HG02571 (cell line): ENCODE data around the gene LHFPL3.
"Not testable (repeated sequence)": the region's sequence is repeated elsewhere in the genome, so short reads cannot be mapped to it uniquely, and the experiment has no call there.

Experiments used
- ATAC-seq: cut with Tn5 transposase; IDR thresholded peaks from one replicate; pipeline ENCODE4 v1.9.1; 2021; ENCODE audit warnings: mild to moderate bottlenecking, moderate library complexity; ENCODE audit not compliant: unreplicated experiment

LHFPL3 gene

DNA sequence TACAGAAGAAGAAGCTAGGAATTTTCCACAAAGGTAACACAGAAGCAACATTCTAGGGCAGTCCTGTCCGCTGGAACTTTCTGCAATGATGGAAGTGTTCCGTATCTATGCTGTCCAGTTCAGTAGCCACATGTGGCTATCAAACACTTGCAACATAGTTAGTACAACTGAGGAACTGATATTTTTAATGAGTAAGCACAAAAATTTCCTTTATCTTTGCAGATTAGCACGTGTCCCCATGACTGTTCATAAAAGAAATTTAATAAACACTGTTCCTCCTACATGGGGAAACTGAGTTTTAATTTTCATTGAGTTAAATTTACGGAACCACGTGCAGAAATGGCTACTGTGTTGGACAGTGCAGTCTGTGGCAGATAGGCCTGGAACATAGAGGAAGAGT, 349.2 kb downstream of the LHFPL3 start:
- no peak for ATAC-seq

DNA sequence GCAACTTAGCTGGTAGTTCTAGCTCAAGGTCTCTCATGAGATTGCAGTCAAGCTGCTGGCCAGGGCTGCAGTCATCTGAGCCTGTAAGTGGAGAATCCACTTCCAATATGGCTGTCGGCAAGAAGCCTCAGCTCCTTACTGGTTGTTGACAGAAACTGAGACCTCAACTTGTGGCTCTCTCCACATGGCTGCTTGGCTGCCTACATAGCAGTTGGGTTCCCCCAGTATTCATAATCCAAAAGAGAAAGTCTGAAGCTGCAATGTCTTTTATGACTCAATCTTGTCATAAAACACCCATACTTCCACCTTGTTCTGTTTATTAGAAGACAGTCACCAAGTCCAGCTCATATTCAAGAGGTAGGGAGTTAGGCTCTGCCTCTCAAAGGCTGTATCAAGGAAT, 350.7 kb downstream of the LHFPL3 start:
- ATAC-seq = no peak

DNA sequence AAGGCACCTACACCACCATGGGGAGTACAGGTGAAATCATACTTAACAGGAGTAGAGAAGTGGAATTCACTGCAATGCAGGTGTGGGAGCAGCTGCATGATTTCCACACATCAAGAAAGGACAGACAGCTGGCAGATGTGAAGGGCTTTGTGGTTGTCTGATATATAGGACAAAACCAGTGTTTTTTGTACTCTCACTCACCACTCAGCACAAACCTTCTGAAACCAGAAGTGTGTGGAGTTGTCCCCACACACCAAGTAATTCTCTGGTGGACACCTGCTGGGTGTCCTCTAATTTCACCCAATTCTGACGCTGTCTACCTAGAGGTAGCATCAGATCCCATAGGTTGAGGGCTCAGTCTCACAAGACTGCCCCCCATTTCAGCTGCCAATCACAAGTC, 357.9 kb downstream of the LHFPL3 start:
- ATAC-seq = no peak

DNA sequence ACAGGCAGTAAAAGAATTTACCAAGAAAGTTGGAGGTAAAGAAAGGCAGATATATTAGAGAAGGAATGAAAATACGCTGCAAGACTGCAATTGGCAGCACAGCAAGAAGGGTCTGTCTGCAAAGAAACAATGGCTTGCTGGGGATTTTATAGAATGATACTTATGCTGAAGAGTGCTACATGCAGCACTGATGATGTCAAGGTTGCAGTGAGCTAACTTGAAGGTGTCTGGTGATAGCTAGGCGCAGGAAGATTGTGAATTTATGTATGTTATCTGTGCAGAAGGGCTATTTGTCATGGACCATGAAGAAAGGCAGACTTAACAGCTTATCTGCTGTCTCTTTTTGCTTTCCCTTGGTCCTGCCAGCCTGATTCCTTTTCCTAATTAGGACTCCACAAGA, 366.3 kb downstream of the LHFPL3 start:
- no peak for ATAC-seq

DNA sequence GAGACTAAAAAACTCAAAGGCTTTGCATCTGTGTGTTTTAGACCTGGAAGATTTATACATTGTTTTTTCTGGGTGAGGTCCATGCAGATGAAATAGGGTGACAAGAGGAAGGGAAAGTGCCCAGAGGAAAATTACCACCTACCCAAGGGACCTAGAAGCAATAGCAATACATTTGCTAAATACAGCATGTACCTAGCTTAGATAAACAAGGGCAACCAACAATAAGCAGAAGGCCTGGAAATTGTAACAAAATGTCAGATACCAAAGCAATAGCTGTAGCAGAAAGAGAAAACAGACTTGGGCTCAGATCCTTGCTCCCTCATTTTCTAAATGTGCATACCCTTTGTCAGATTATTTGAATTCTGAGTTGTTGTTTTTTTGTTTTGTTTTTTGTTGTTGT, 367.2 kb downstream of the LHFPL3 start:
- ATAC-seq = no peak

DNA sequence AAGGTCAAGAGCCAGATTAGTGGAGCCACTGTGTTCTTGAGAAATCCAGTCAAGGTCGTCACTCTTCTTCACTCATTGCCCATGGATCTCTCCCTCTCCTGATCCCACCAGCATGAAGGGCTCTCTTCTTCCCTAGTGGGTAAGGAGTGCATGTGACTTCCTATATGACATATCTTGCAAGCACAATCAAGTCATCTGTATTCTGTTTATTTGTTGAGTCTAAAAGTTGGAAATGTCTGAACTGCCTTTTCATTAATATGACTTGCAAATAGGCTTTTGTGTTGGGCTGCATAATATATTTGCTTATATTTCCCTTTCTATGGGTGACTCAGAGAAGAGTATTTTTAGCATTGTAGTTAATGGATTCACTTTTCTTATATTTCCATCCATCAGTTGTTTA, 371.9 kb downstream of the LHFPL3 start:
- no peak for ATAC-seq

DNA sequence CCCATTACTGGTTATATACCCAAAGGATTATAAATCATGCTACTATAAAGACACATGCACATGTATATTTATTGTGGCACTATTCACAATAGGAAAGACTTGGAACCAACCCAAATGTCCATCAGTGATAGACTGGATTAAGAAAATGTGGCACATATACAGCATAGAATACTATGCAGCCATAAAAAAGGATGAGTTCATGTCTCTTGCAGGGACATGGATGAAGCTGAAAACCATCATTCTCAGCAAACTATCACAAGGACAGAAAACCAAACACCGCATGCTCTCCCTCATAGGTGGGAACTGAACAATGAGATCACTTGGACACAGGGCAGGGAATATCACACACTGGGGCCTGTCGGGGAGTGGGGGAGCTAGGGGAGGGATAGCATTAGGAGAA, 392.6 kb downstream of the LHFPL3 start:
- not testable (repeated sequence) for ATAC-seq

DNA sequence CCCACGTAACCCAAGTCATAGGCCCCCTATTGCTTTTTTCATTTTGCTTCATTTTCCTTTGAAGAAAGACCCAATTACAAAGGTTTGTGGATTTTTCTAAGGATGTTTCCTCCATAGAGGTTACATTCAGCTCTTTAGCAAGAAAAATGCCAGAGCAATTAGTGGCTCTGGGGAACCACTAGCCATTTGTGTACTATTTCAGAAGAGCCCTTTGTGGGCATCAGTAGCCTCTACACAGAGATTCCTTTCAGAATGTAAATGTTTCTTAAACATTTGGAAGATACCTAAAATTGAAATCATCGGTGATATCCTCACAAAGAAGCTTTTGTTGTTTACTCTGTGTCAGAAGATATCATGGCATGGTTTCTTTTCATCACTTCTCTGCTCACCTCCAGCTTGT, 394.6 kb downstream of the LHFPL3 start:
- no peak for ATAC-seq

DNA sequence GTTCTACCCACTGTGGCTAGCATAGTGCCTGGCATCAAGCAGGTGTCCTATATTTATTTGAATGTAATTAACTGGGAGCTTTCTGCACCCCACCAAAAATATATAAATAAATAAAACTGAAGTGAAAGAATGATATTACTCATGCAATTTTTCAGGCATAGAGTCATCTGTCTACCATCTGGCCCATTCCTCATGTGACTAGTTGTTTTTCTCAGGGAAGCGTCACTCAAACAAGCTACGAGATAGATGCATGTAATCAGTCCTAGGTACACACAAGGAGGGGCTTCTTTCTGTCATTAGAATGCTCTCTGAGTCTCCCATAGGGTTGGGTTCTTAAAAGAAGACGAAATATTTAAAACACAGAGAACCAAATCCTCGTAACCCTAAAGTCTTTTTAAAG, 430.1 kb downstream of the LHFPL3 start:
- ATAC-seq = no peak

DNA sequence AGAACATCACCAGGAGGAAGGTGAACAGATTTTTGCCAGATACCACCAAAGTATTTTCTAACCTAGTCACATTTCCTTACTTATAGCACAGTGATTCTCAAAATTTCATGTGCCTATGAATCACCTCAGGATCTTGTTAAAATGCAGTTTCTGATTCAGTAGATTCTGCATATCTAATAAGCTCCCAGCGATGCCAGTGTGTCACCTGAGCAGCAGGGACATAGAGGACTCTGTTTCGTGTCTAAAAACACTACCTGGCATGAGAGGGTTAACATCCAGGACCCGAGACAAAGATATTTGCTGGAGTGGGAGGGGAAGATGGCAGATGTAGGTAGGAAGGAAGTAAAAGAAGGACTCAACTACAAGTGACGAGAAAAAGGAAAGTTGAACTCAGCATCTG, 433.5 kb downstream of the LHFPL3 start:
- ATAC-seq = no peak

DNA sequence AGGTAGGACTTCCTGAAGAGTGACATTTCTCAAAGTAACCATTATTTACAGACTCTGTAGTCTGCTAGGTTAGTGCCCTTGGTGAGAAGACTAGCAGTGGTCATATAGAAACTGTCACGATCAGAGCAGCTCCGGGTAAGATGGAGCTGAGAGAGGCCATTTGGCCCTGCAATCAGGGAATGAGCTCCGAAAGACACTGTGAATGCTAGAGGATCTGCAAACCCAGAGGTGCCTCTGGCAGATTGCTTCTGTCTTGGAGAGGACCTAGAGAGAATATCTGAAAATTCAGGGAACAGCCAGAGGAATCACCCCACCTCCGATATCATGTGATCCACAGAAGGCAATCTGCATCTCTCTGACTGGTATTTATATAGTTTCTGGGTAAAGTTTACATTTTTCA, 438.7 kb downstream of the LHFPL3 start:
- no peak for ATAC-seq

DNA sequence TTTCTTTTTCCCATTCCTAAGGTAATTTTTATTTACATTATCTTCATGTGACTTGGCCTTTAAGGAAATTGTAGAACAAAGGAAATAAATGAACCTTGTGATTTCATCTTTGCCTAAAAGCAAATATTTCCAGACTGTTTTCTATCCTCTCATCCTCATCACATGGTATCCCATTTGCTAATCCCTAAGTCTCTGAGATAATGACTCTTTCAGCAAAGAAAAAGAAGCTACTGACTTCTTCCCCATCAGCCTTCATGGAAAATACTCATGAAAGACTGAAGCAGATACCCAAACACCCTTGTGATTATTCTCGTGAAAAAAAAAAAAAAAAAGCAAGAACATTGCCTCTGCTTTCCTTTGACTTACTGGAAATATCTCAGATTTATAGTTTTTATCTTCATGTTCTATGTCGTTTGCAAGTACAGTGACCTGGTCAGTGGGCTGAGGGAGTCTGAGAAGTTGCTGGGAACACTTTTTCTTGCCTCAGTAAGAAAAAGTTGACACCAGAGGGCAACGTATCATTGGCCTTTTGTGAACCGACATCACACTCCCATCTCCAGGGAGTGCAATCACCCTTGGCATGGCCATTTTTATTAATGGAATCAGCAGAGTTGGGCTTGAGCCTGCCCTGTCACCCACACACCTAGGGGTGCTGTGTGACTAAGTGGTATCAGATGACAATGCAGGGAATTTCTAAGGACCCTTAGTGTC, 439.6 kb downstream of the LHFPL3 start:
- ATAC-seq = no peak

DNA sequence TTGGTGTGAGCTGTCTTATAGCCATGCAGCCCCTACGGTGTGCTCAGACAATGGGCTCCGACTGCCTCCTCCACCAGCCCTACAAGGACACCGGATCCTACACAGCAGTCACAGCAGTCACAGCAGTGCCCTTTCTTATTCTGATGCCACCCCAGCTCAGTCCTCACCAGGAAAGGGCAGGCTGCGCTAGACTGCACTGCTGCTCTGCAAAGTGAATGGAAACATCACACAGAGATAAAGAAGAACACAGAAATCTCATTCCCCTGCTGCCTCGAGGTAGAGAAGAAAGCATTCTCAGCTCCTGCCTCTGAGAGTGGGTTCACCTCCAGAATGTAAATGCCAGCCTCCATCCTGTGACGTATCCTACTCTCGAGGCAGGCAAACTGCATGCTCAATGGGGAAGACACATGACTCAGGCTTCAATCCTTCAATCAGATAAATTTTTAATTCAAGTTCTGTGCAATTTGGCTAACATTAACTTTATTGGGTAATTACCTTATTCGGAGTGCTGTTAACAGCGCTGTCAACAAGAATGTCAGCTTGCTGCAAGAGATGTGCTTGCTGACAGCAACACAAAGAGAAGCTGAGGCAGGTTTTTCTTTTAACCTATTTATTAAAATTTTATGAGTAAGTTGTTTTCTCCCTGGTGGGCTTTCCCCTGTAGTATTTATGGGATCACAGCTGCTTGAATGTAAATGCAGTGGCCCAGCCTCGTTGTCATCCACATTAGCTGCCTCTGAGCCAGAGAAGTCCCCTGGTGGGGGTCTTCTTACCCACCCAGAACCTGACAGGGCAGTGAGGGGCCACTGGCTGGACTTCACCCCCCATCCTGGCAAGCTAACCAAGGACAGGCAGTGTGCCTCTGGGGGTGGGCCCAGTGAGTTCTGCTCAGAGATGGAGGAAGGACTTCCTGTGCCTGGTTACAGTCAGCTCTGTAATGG, 444.3 kb downstream of the LHFPL3 start:
- no peak for ATAC-seq

DNA sequence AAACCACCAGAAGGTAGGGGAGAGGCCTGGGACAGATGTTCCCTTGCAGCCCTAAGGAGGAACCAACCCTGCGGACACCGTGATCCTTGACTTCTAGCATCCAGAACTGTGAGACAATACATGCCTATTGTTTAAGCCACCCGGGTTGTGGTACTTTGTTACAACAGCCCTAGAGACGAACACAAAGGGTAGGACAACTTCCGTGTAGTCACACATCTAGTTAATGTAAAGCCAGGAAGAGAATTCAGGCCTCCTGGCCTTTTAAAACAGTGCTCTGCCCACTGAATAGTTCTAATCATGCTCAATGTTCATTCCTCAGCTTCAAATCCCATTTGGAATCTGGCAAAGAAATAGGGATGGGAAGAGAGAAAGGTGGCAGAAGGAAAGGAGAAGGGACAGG, 445.4 kb downstream of the LHFPL3 start:
- ATAC-seq = no peak

DNA sequence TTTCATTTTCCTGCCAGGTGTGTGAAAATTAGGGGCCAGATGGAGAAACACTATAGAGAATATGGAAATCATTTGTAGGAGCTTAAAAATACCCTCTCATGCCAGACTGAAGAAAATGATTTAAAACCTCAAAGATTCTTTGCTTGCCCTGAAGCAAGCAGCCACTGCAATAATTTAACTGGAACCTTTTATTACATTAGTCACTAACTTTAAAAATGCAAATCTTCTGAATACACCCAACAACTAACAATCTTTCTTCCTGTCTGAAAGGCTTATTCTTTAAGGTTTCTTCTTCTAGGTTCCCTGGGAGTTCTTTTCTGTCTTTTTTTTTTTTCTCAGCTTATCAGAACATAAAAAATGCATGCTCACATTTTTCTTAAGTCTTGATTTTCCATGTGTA, 447.1 kb downstream of the LHFPL3 start:
- no peak for ATAC-seq

DNA sequence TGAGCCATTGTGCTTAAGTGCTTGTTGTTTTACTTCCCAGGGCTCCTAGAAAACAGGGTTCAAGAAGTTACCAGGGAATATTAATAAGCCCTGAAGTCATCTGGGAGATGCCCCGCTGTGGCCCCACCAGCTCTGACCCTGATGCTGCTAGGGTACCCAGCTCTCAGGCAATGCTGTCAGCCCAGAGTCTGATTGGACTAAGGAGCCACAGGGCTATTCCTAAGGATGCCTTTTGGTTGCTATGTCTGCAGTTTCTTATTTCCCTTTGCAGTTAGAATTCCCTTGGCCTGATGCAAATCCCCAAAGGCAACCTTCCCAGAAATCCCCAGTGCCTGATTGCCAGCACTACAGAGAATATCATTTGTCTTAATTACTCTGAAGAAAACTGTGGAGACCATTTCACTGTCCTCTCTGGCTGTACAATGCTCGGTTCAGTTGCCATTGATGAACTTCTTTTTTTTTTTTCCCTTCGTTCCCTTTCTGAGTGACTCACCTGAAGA, 448.9 kb downstream of the LHFPL3 start:
- ATAC-seq = no peak

DNA sequence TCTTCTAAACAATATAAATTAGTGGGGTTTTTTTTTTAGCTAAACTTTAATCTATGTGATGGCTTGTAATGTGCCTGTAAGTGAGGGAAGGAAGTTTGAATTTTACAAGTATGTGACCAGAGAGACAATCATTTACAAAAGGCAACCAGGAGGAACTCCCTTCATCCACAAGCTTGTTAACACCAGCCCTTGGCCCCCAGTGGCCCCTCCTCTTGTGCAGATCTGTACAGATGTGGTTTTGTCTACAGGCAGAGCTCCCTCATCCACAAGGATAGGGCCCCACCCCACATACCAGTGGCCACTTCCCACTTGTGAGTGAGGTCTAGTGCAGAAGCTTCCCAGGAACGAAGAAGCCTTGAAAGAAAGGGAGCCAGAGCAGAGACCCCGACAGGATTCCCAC, 451.5 kb downstream of the LHFPL3 start:
- no peak for ATAC-seq

DNA sequence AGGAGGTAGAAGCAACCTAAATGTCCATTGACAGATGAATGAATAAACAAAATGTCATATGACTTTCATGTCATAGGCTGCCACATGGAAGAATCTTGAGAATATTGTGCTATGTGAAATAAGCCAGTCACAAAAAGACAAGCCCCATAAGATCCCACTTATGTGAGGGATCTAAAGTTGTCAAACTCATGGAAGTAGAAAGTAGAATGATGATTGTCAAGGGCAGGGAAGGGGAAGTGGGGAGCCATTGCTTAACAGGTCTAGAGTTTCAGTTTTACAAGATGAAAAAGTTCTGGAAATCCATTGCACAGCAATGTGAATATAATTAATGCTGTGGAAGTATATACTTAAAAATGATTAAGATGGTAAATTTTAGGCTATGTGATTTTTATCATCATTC, 456.3 kb downstream of the LHFPL3 start:
- ATAC-seq = no peak

DNA sequence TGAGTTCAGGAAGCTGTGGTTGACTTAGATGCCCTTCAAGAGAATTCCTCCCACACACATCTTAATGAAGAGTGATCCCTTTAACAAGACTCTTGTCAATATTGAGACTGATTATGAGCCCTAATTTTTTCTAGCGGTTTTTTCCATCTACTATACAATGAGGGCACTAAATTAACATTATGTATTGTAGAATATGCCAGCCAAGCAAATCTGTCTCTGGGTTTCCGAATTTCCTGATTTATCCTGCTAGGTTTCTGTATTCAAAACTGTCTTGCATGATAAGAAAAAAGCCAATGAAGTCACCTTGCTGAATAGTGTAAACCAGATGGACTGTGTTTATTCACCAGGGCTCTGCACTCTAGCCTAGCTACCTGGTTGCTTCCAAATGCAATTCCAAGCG, 461.4 kb downstream of the LHFPL3 start:
- ATAC-seq = no peak

DNA sequence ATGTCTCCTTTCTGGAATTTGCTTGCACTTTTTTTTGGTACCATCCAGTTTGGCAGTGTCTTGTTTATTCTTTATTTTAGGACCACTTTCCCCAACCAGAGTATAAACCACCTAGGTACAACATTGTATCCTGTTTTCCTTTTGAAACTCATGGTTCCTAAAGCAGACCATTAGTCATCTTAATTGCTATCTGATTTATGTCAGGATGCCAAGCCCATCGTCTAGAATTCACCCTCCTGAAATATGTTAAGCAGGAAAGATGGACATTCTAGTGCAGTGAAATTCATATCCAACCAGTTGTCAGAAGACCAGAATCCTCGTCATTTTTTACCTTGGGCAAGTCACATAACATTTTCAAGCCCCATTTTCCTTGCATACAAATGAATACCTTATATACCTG, 462.0 kb downstream of the LHFPL3 start:
- no peak for ATAC-seq

DNA sequence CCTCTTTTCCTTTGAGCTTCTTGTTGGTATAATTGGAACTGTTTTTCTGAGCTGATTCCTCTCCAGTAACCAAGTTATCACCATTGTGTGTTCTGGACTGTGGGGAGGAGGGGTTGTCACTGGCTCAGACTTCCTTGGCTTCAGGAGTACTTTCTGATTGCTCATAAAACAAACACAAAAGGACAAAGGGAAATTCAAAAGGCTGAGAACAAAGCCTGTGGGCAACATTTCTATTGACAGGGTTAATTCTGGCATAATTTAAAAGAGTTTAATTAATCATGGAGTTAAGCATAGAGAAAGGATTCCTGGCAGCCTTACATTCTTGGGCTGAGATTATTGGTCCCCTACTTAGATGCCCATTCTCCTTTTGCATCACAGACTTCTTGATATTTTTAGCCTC, 462.7 kb downstream of the LHFPL3 start:
- ATAC-seq = no peak

DNA sequence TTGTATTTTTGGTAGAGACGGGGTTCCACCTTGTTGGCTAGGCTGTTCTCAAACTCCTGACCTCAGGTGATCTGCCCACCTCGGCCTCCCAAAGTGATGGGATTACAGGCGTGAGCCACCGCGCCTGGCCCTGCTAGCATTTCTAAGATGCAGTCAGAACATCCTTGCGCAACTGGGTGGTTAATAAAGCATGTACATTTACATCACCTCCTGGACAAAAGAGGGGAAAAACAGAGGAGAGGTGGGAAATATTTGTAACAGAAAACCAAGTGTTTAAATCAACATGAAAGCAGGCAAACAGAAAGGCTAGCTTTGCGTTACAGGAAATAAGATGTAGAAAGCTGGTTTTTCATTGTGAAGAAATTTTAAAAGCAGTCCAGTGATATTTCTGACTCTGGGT, 464.7 kb downstream of the LHFPL3 start:
- no peak for ATAC-seq
